Stimulated activated CD4-positive, alpha-beta T cell treated with anti-CD3 and anti-CD28 coated beads, Interleukin-1b, Interleukin-23, amount 100 ng/mL, for 4 hours (primary cell): ENCODE measurements around the gene APH1B.
A peak's percentile ranks its signal among the peaks of the same experiment; 100 is the strongest.
"Not testable (repeated sequence)": the region's sequence is repeated elsewhere in the genome, so short reads cannot be mapped to it uniquely, and the experiment has no call there.

Source experiments
- DNase-seq, 2 donors: peaks; one replicate each; pipeline ENCODE4 v3.0.0-alpha.2; 2020; ENCODE audit warnings: low read depth in 2 of 2

APH1B gene

DNA sequence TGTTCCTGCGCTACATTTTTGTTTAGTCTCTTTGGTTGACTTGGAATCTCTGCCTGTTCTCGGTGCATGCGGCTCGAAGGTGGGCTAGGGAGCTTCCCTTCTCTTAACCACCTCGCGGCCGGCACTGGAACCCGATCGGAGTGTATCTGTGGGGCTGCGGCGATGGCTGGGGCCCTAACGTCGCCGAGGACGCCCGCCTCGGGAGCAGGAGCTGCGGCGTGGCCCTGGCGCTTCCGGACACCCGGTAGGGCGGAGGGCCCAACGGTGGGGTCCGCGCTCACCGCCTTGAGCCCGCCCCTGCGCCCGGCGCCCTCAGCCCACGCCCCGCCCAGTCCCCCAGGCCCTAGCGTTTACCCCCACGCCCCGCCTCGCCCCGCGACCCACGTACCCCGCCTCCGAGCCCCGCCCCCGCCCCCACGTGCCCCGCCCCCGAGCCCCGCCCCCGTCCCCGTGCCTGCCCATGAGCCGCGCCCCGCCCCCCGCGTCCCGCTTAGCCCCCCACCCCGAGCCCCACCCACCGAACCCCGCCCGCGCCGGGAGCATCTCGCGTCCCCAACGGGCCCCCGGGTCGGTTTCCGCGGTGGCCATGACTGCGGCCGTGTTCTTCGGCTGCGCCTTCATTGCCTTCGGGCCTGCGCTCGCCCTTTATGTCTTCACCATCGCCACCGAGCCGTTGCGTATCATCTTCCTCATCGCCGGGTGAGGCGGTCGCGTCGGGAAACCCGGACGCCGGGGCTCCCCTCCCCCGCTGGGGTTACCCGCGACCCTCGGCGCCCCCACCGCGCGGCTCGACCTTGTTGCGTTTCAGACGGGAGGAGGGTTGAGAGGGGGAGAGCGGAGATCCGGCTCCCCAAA is at the start of gene APH1B:
TSS of gene APH1B (plus strand) at position 568 of the 855 bp plus-strand sequence. CDS start at position 587, 19 bp downstream.
- peak; percentile 71 for DNase-seq

DNA sequence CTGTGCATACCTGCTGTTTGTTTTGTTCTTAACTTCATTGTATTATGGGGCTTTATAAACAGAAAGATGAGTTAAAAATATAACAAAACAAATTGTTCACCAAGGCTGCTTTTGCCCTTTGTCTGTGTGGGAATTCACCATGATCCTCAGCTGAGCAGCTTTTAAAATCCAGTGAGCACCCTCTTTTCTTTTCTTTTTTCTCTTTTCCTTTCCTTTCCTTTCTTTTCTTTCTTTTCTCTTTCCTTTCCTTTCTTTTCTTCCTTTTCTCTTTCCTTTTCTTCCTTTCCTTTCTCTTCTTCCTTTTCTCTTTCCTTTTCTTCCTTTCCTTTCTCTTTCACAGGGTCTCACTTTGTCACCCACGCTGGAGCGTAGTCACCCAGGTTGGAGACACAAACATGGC is 49.7 kb upstream of the APH1B start:
- no peak for DNase-seq

DNA sequence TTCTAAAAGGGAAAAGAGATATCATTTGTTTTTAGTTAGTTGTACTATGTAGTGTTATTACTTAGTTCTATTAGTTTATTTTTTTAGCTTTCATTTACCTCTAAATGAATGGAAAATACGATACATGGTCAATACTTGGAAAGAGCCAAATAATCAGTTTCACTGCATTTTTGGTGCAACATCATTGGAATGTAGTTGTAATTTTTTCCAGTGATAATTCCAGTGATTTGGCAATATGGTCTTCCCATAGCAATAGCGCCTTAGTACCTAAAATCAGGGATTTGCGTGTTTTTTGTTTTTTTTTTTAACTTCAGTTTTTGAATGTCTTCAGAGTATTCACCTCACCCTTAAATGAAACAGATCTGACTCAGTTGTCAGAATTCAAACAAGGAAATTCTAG is 46.2 kb upstream of the APH1B start:
- DNase-seq, result no peak

GRCh38 chr15:63231706-63232105 is 45.7 kb upstream of the APH1B start:
- no peak for DNase-seq

- no peak for DNase-seq
Measured at GRCh38 chr15:63232405-63232804, 45.0 kb upstream of the APH1B start.

- DNase-seq, result no peak
Measured at GRCh38 chr15:63232943-63233342, 44.5 kb upstream of the APH1B start.

- DNase-seq, result no peak
Measured at GRCh38 chr15:63233667-63234423, 43.6 kb upstream of the APH1B start.

DNA sequence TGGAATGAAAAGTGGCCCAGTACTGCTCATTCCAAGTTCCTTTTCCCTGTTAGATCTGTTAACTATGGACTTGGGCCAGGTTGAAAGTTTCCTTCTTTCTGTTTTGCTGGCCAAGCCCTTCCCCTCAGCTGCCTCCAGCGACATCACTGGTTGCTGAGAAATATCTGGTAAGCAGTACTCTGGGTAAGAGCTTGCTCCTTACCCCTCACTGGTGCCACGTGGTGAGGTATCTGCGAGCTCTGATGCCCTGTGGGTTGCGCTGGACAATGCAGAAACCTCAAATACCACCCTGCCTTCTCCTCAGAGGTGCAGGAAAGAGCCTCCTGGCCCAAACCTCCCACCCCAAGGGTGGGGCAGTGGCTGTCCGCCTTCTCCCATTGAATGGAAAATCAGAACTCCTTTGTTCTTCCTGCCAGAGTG is 42.9 kb upstream of the APH1B start:
- no peak for DNase-seq

DNA sequence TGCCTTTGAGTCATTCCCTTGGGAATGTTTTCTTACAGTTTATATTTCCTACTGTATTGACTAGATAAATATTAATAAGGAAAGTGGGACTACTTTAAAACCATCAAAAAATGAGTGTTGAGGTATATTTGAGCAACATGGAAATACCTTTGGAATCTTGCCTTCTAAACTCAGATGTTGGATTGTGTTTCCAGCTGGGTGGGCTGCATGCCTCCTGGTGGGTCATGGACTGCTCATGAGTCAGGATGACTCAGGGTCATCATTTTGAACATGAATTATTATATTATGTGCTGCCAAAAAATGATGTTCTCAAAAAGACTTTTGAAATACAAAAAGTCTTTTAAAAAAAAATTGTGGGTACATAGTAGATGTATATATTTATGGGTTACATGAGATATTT is 41.1 kb upstream of the APH1B start:
- no peak for DNase-seq

DNA sequence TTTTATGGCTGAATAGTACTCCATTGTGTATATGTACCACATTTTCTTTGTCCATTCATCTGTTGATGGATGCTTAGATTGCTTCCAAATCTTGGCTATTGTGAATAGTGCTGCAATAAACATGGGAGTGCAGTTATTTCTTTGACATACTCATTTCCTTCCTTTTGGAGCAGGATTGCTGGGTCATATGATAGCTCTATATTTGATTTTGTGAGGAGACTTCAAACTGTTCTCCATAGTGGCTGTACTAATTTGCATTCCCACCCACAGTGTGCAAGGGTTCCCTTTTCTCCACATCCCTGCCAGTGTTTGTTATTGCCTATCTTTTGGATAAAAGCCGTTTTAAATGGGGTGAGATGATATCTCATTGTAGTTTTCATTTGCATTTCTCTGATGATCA is 40.3 kb upstream of the APH1B start:
- DNase-seq, result not testable (repeated sequence)

GRCh38 chr15:63238171-63238570 is 39.2 kb upstream of the APH1B start:
- DNase-seq, result no peak

DNA sequence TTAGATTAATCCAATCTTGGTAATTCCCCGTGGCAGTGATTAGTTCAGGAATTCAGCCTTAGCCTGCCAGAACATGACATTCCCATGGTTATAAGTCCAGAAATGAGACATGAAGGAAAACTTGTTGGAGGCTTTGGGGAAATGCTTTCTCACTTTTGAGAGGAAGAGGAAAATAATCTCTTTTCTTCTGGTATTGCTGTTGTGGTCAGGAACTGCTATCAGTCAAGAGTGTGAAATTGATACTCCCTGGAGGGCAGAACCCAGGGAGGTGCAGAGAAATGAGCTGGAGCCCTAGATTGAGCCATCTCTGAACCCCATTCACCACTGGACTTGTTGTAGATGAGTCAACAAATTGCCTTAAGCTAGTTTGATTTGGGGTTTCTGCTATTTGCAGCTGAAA is 38.6 kb upstream of the APH1B start:
- DNase-seq, result no peak

GRCh38 chr15:63240109-63240508 is 37.3 kb upstream of the APH1B start:
- DNase-seq, result no peak

DNA sequence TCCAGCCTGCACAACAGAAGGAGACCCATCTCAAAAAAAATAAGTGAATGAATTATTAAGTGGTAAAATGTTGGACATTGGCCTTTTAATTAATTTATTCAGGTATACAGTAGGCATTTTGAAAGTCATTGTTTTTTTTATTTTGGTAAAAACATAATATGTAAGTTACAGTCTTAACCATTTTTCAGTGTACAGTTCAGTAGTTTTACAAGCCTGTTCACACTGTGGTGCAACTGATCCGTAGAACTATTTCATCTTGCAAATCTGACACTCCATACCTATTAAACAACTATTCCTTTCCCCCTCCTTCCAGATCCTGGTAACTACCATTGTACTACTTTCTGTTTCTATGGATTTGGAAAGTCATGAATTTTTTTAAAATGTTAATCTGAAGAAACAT is 36.1 kb upstream of the APH1B start:
- DNase-seq, result no peak

GRCh38 chr15:63243101-63243500 is 34.3 kb upstream of the APH1B start:
- no peak for DNase-seq

GRCh38 chr15:63243776-63244175 is 33.6 kb upstream of the APH1B start:
- no peak for DNase-seq

GRCh38 chr15:63244399-63244798 is 33.0 kb upstream of the APH1B start:
- DNase-seq, result no peak

DNA sequence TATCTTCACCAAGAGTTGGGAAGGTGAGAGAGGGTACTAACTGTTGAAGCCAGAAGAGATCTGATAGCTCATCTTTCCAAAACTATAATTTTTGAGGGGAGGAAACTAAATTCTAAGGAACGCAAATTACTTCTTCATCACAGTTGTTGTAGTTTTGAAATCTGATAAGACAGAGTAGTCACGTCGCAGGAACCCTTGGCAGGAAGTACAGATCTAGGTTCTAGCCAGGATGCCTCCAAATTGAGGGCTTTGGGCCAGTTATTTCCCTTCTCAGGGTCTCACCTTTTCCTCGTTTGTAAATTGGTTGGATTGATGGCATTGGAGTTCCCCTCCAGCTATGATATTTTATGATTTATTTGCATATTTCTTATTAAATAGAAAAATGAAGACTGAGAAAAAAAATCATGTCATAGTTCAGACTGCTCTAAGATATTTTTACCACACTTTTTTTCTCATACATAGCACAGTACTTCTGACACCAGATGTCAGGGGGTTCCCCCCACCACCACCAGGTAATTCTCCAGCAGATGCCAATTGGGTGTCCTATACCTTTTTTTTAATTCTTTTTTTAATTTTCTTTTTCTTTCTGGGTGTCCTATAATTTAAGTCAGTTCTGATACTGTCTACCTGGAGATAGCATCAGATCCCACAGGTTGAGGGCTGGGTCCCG is 32.3 kb upstream of the APH1B start:
- DNase-seq, result no peak

DNA sequence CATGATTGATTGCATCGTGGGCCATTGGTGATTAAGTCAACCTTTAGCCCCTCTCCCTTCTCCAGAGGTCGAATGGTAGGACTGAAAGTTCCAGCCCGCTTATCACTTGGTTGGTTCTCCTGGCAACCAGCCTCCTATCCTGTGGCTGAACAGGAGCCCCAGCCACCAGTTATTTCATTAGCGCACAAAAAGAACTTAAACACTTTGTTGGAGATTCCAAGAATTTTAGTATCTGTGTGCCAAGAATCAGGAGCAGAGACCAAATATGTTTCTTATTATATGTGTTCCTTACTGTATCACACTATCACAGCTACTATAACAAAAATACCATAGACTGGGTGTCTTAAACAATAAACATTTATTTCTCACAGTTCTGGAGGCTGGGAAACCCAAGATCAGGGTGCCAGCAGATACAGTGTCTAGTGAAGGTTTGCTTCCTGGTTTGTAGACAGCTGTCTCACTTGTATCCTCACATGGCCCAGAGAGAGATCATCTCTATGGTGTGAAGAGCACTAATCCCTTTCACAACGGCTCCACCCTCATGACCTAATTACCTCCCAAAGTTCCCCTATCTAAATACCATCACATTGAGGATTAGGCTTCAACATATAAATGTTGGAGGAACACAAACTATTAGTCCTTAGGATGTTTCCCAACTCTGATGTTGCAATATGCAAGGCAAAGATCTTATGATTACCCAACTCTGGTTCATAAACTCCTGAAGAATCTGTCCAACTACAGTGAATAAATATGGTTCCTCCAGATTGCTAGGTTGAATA is 30.5 kb upstream of the APH1B start:
- DNase-seq, result no peak

DNA sequence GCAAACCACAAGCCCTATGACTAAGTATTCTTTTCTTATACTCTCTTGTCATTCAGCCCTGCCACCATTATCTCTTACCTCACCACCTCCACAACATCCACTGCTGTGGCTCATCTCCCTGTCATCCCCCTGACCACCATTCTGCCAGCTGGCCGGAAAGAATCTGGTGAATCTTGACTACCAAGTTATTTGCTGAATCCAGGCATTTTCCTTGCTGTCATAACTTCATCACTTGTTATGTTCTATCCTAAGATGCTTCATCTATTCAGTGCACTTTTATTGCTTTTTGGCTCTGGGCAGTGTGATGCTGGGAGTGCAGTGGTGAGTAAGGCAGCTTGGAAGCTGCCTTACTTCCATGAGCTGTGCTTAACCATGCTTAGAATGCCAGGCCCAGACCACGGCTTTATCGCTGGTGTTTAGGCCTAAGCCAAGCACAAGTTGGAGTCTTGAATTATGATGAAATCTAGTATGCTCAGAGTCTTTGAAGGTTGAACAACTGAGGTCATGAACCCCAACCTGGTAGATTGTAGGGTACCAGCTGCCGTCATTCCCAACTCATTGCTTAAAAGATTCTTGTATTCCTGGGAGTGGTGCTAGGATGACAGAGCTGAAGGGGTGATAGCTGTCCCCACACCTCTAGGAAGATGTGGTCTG is 27.0 kb upstream of the APH1B start:
- DNase-seq, result no peak

DNA sequence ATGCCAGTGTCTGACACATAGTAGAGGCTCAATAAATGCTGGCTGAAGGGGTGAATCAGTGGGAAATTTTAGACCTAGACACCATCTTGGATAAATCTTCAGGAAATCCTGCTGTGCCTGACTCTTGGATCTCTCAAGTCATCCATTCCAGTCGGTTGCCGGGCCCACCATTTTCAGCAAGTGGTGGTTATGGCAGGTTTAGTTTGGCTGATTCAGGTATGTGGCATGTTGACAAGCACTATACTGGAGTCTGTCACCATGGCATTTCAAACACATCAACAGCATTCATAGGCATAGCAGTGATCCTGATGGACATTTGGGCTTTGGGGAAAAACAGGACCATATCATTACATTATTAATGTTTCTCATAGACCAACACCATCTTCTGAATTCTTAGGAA is 25.7 kb upstream of the APH1B start:
- DNase-seq, result no peak
